Endodermal cell (in vitro differentiated cells): ENCODE data around the gene MAZ. TPM values are rescaled to one million over a fixed set of nuclear protein-coding genes. Genes with fewer than 3 reads are reported as not detected.

Experiments used
- DNase-seq: peaks from one replicate; pipeline ENCODE4 v3.0.0-alpha.2; 2017
- H3K27ac ChIP-seq: 2 replicates; pipeline ENCODE4 v1.5.1; 2013; ENCODE audit warnings: mild to moderate bottlenecking, low read depth, low read length, moderate library complexity
- H3K27me3 ChIP-seq: 2 replicates; pipeline ENCODE4 v1.6.1; 2013; ENCODE audit warnings: mild to moderate bottlenecking, low read length, moderate library complexity; ENCODE audit not compliant: insufficient read depth, control insufficient read depth, poor library complexity, severe bottlenecking
- H3K36me3 ChIP-seq: 2 replicates; pipeline ENCODE4 v1.7.0; 2013; ENCODE audit warnings: mild to moderate bottlenecking, low read length, moderate library complexity; ENCODE audit not compliant: control insufficient read depth, insufficient read depth
- H3K4me1 ChIP-seq: one replicate; pipeline ENCODE4 v1.7.0; 2013; ENCODE audit warnings: low read length; ENCODE audit not compliant: control insufficient read depth, insufficient read depth
- H3K4me3 ChIP-seq: 2 replicates; pipeline ENCODE4 v1.5.1; 2013; ENCODE audit warnings: mild to moderate bottlenecking, low read length, moderate library complexity
- H3K9ac ChIP-seq: 2 replicates; pipeline ENCODE4 v1.6.1; 2013; ENCODE audit warnings: mild to moderate bottlenecking, low read length, moderate library complexity; ENCODE audit not compliant: poor library complexity, severe bottlenecking; ENCODE audit errors: extremely low read depth
- H3K9me3 ChIP-seq: 2 replicates; pipeline ENCODE4 v1.6.1; 2013; ENCODE audit warnings: mild to moderate bottlenecking, low read length, moderate library complexity; ENCODE audit not compliant: control insufficient read depth
- H3K27ac Mint-ChIP-seq: 2 replicates; pipeline ENCODE4 v1.8.0; 2020; ENCODE audit warnings: mixed read lengths
- H3K27me3 Mint-ChIP-seq: 2 replicates; pipeline ENCODE4 v1.8.0; 2021; ENCODE audit warnings: mild to moderate bottlenecking, mixed read lengths; ENCODE audit not compliant: insufficient read depth
- H3K36me3 Mint-ChIP-seq: 2 replicates; pipeline ENCODE4 v1.8.0; 2020; ENCODE audit warnings: low read depth, mixed read lengths
- H3K4me1 Mint-ChIP-seq: 2 replicates; pipeline ENCODE4 v1.8.0; 2020; ENCODE audit warnings: mixed read lengths
- H3K4me3 Mint-ChIP-seq: 2 replicates; pipeline ENCODE4 v1.8.0; 2020; ENCODE audit warnings: mild to moderate bottlenecking, moderate library complexity, mixed read lengths
- H3K9me3 Mint-ChIP-seq: 2 replicates; pipeline ENCODE4 v1.8.0; 2020; ENCODE audit warnings: mild to moderate bottlenecking, mixed read lengths
- WGBS, 2 experiments: methylation state at CpG; one replicate each; pipeline versions ENCODE4 v1.1.5 to v1.1.7; 2013; ENCODE audit warnings: missing lambda C conversion rate in 2 of 2, mixed read lengths in 1 of 2; ENCODE audit not compliant: insufficient coverage in 1 of 2, insufficient read length in 1 of 2; 5-methylcytosine and 5-hydroxymethylcytosine counted together
- total RNA-seq, 2 donors: library from RNA; stranded (reverse); fragmentation: NEBNext Ultra II Directional in 1 of 2; extraction: Animal tissue kit (Norgen Biotek cat#: 25700) in 1 of 2; gene quantifications; 2 replicates in 1 of 2; 3 replicates in 1 of 2; pipeline ENCODE4 v1.2.1, GENCODE V29; 2021
- TF ChIP-seq, protein P1 (sequence below): fragments of 200-600 bp; sonication (generic); conservative IDR thresholded peaks from 2 replicates; pipeline ENCODE4 v1.5.0; 2021; ENCODE audit warnings: antibody characterized with exemption, mild to moderate bottlenecking

The MAZ gene
- total RNA-seq, 2 donors from 2014 or later: 320 to 325 TPM

DNA sequence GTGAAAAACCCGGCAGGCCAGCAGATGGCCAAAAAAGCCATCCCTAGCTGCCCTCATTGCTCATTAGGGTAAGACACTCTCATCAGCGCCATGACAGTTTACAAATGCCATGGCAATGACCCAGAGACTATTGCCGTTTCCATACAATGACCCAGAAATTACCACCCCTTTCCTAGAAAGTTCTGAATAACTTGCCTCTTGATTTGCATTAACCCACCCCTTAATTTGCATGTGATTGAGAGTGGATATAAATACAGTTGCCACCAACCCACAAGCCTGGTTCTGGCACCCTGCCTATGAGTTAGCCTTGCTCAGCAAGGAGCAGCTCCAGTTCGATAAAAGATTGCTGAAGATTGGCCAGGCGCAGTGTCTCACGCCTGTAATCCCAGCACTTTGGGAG, 44.4 kb upstream of the MAZ start:
- H3K4me3 Mint-ChIP-seq: no peak overlapping the region
- H3K36me3 ChIP-seq: no peaks in the 10 kb centered on the region
- H3K4me3 ChIP-seq: no peak overlapping the region
- H3K9me3 ChIP-seq: no peaks in the 10 kb centered on the region
- H3K36me3 Mint-ChIP-seq: no peaks in the 10 kb centered on the region
- no peaks in the 10 kb centered on the region for H3K9me3 Mint-ChIP-seq
- no peak overlapping the region for H3K27ac ChIP-seq
- H3K4me1 Mint-ChIP-seq: peaks cover 7% of the 10 kb centered on the region
- WGBS, 2 experiments: 93% methylated on average over 3 to 6 of the region's 6 CpGs
- H3K9ac ChIP-seq: no peak overlapping the region
- no peak for DNase-seq
- no peak overlapping the region for H3K27ac Mint-ChIP-seq
- peaks cover 4% of the 10 kb centered on the region for H3K27me3 Mint-ChIP-seq
- H3K4me1 ChIP-seq: peaks cover 2% of the 10 kb centered on the region
- no peaks in the 10 kb centered on the region for H3K27me3 ChIP-seq
- TF ChIP-seq, protein P1, sequence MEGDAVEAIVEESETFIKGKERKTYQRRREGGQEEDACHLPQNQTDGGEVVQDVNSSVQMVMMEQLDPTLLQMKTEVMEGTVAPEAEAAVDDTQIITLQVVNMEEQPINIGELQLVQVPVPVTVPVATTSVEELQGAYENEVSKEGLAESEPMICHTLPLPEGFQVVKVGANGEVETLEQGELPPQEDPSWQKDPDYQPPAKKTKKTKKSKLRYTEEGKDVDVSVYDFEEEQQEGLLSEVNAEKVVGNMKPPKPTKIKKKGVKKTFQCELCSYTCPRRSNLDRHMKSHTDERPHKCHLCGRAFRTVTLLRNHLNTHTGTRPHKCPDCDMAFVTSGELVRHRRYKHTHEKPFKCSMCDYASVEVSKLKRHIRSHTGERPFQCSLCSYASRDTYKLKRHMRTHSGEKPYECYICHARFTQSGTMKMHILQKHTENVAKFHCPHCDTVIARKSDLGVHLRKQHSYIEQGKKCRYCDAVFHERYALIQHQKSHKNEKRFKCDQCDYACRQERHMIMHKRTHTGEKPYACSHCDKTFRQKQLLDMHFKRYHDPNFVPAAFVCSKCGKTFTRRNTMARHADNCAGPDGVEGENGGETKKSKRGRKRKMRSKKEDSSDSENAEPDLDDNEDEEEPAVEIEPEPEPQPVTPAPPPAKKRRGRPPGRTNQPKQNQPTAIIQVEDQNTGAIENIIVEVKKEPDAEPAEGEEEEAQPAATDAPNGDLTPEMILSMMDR: no peak

DNA sequence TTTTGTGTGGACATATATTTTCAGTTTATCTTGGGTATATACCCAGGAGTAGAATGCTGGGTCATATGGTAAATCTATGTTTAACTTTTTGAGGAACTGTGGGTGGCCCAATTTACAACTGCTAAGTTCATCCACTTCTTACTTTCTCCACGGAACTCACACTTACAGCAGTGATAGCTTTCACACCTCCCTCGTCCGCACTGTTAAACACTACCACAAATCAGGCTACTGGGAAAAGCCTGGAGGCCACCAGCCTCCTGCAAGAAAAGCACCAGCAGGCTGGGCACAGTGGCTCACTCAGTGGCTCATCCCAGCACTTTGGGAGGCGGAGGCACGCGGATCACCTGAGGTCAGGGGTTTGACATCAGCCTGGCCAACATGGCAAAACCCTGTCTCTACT, 43.0 kb upstream of the MAZ start:
- 96 to 100% methylated on average over 3 to 6 of the region's 6 CpGs for WGBS, 2 experiments
- Mint-ChIP-seq H3K4me1 (peaks cover 4% of the 10 kb centered on the region), H3K27me3 (peaks cover 4% of the 10 kb centered on the region), H3K27ac (no peak overlapping the region), H3K9me3 (no peaks in the 10 kb centered on the region), H3K36me3 (no peaks in the 10 kb centered on the region), H3K4me3 (no peak overlapping the region)
- Histone ChIP-seq H3K27ac (no peak overlapping the region), H3K27me3 (no peaks in the 10 kb centered on the region), H3K4me1 (peaks cover 2% of the 10 kb centered on the region), H3K9ac (no peak overlapping the region), H3K4me3 (no peak overlapping the region), H3K36me3 (no peaks in the 10 kb centered on the region), H3K9me3 (no peaks in the 10 kb centered on the region)
- TF ChIP-seq, protein P1: no peak
- DNase-seq: no peak

DNA sequence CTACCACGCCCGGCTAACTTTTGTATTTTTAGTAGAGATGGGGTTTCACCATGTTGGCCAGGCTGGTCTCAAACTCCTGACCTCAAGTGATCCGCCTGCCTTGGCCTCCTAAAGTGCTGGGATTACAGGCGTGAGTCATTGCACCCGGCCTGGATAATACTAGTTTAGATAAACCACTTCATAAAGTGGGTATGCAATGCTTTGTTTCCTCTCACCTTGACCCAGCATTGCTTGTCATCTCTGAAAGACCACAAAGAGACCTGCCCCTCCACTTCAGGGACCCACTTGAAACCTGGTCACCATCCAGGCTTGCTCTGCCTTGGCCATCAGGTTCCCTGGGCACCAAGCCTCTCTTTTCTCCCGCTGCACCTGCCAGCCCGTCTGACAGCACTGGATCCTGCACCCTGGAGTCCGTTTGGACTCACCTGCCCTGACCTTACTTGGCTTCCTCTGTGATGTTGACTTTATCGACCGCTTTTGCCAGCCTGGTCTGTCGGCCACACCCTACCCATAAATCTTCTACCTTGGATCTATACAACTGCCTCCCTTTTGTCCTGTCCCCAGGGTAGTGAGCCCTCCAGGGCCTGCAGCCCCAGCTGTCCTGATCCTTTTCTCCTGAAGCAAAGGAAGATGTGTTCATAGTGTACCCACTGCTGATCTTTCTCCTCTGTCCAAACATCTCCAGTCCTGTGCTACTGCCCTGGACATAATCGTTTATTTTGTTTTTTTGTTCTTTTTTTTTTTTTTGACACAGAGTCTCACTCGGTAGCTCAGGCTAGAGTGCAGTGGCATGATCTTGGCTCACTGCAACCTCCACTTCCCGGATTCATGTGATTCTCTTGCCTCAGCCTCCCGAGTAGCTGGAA, 40.9 kb upstream of the MAZ start:
- Mint-ChIP-seq H3K4me1 (peaks cover 4% of the 10 kb centered on the region), H3K27ac (no peak overlapping the region), H3K27me3 (peaks cover 4% of the 10 kb centered on the region), H3K4me3 (no peak overlapping the region), H3K9me3 (no peaks in the 10 kb centered on the region), H3K36me3 (no peaks in the 10 kb centered on the region)
- no peak for DNase-seq
- H3K9me3 ChIP-seq: no peaks in the 10 kb centered on the region
- no peaks in the 10 kb centered on the region for H3K27me3 ChIP-seq
- H3K4me1 ChIP-seq: peaks cover 2% of the 10 kb centered on the region
- TF ChIP-seq, protein P1: no peak
- H3K36me3 ChIP-seq: no peaks in the 10 kb centered on the region
- no peak overlapping the region for H3K27ac ChIP-seq
- no peak overlapping the region for H3K9ac ChIP-seq
- no peak overlapping the region for H3K4me3 ChIP-seq
- WGBS, 2 experiments: 93 to 99% methylated on average over 10 to 15 of the region's 15 CpGs
